A549 (cell line): ENCODE data around the gene AP2A2. TPM values are rescaled to one million over a fixed set of nuclear protein-coding genes. Genes with fewer than 3 reads are reported as not detected.

Experiments used
- ATAC-seq, 2 experiments: fragments of 200-7000 bp in 1 of 2; fragments of >200 bp in 1 of 2; cut with Nextera tagmentation in 1 of 2; cut with Tn5 transposase in 1 of 2; 3 replicates each; pipeline versions ENCODE4 v1.8.0 to v1.9.1; 2018 to 2020; ENCODE audit warnings: mild to moderate bottlenecking in 1 of 2, moderate library complexity in 1 of 2
- CTCF ChIA-PET: fragments of 300-600 bp; sonication (Branson Sonifier 250); formaldehyde crosslinking; extraction: SDS; loops from one replicate; lab custom pipeline; 2021; ENCODE audit warnings: antibody characterized with exemption, inconsistent platforms; lab: Yijun Ruan, JAX
- POLR2A ChIA-PET: fragments of 350-600 bp; formaldehyde crosslinking; extraction: SDS; loops from one replicate; lab custom pipeline; 2021; ENCODE audit warnings: antibody characterized with exemption, inconsistent platforms; lab: Yijun Ruan, JAX
- DNase-seq, 2 experiments: peaks; one replicate each; pipeline versions ENCODE4 v3.0.0 to v3.0.0-alpha.2; 2011 to 2016; ENCODE audit warnings: low read depth in 1 of 2, low spot score in 1 of 2
- FAIRE-seq: peaks from 2 replicates; lab custom pipeline; 2011; peaks lifted over from hg19 to GRCh38; lab: Jason Lieb, UNC
- H3K27ac ChIP-seq, 2 experiments: fragments of >200 bp; sonication (Bioruptor Twin); formaldehyde crosslinking; 3 replicates each; pipeline ENCODE4 v1.5.1; 2016 to 2017
- H3K4me1 ChIP-seq: fragments of >200 bp; sonication (Bioruptor Twin); formaldehyde crosslinking; 3 replicates; pipeline ENCODE4 v1.6.1; 2016
- H3K4me2 ChIP-seq: fragments of >200 bp; sonication (Bioruptor Twin); formaldehyde crosslinking; 3 replicates; pipeline ENCODE4 v1.6.1; 2016
- H3K4me3 ChIP-seq: fragments of >200 bp; sonication (Bioruptor Twin); formaldehyde crosslinking; 3 replicates; pipeline ENCODE4 v1.5.1; 2016
- H3K9me3 ChIP-seq: fragments of >200 bp; sonication (Bioruptor Twin); formaldehyde crosslinking; 3 replicates; pipeline ENCODE4 v1.6.1; 2016
- BCL3 ChIP-seq: fragments of >200 bp; sonication (Bioruptor Twin); formaldehyde crosslinking; IDR thresholded peaks from 3 replicates; pipeline ENCODE4 v1.6.1; 2016
- CBX2 ChIP-seq: fragments of 200-600 bp; sonication (generic); IDR thresholded peaks from 2 replicates; pipeline ENCODE4 v1.6.1; 2016; ENCODE audit warnings: low read depth, mild to moderate bottlenecking, borderline replicate concordance
- CBX8 ChIP-seq: fragments of 200-600 bp; sonication (generic); IDR thresholded peaks from 2 replicates; pipeline ENCODE4 v1.6.1; 2016
- CHD2 ChIP-seq: fragments of 150-350 bp; IDR thresholded peaks from 2 replicates; pipeline ENCODE4 v1.6.1; 2014; ENCODE audit warnings: low read length; ENCODE audit not compliant: partially characterized antibody
- FOSB ChIP-seq: fragments of 250-450 bp; sonication (Bioruptor Pico); IDR thresholded peaks from 2 replicates; pipeline ENCODE4 v1.5.0; 2020; ENCODE audit warnings: mild to moderate bottlenecking, moderate library complexity
- HDAC2 ChIP-seq: fragments of 200-600 bp; sonication (generic); IDR thresholded peaks from 2 replicates; pipeline ENCODE4 v1.6.1; 2016
- HOXB5 ChIP-seq: fragments of 250-450 bp; sonication (Bioruptor Pico); IDR thresholded peaks from 2 replicates; pipeline ENCODE4 v1.5.0; 2020; ENCODE audit warnings: mild to moderate bottlenecking, moderate library complexity
- JUN ChIP-seq, 2 experiments: fragments of >200 bp; sonication (Bioruptor Twin); formaldehyde crosslinking; IDR thresholded peaks; 2 replicates in 1 of 2; 3 replicates in 1 of 2; pipeline ENCODE4 v1.6.1; 2016 to 2017
- JUNB ChIP-seq: fragments of >200 bp; sonication (Bioruptor Twin); formaldehyde crosslinking; IDR thresholded peaks from 2 replicates; pipeline ENCODE4 v1.6.1; 2016
- KDM1A ChIP-seq: fragments of 200-600 bp; sonication (generic); IDR thresholded peaks from 2 replicates; pipeline ENCODE4 v1.6.1; 2016; ENCODE audit warnings: low read depth, mild to moderate bottlenecking
- MAZ ChIP-seq: fragments of 150-350 bp; IDR thresholded peaks from 2 replicates; pipeline ENCODE4 v1.6.1; 2014; ENCODE audit warnings: antibody characterized with exemption, low read depth, low read length, borderline replicate concordance
- MYC ChIP-seq: IDR thresholded peaks from 2 replicates; pipeline ENCODE4 v1.6.1; 2012; ENCODE audit warnings: mild to moderate bottlenecking, inconsistent platforms, low read length, improper control_type of control experiment, borderline replicate concordance
- NR3C1 ChIP-seq: fragments of >200 bp; sonication (Bioruptor Twin); formaldehyde crosslinking; IDR thresholded peaks from 3 replicates; pipeline ENCODE4 v1.6.1; 2017
- POLR2A ChIP-seq: IDR thresholded peaks from 2 replicates; pipeline ENCODE4 v1.6.1; 2012; ENCODE audit warnings: mild to moderate bottlenecking, low read length
- RARB ChIP-seq: fragments of 250-450 bp; sonication (Bioruptor Pico); IDR thresholded peaks from 2 replicates; pipeline ENCODE4 v1.8.0; 2021; ENCODE audit warnings: mild to moderate bottlenecking, moderate library complexity
- RCOR1 ChIP-seq: fragments of 150-350 bp; IDR thresholded peaks from 2 replicates; pipeline ENCODE4 v1.6.1; 2014; ENCODE audit warnings: antibody characterized with exemption, low read length, low read depth
- SREBF2 ChIP-seq: fragments of 450-650 bp; IDR thresholded peaks from 2 replicates; pipeline ENCODE4 v1.6.1; 2014; ENCODE audit warnings: mild to moderate bottlenecking, moderate library complexity
- TFCP2L1 ChIP-seq: fragments of 250-450 bp; sonication (Bioruptor Pico); IDR thresholded peaks from 2 replicates; pipeline ENCODE4 v1.5.0; 2021; ENCODE audit warnings: mild to moderate bottlenecking
- TP53 ChIP-seq: fragments of 250-450 bp; sonication (Bioruptor Pico); IDR thresholded peaks from 2 replicates; pipeline ENCODE4 v1.5.0; 2021; ENCODE audit warnings: mild to moderate bottlenecking, moderate library complexity
- ZFP36 ChIP-seq: fragments of 450-650 bp; IDR thresholded peaks from 2 replicates; pipeline ENCODE4 v1.6.1; 2014; ENCODE audit warnings: borderline replicate concordance; ENCODE audit not compliant: partially characterized antibody
- WGBS: methylation state at CpG from one replicate; pipeline ENCODE4 v1.1.6; 2017; ENCODE audit errors: missing lambda C conversion rate; 5-methylcytosine and 5-hydroxymethylcytosine counted together
- polyA plus RNA-seq, 4 experiments: library from polyadenylated mRNA; depleted of rRNA in 3 of 4; stranded (reverse); fragments of >200 nt; fragmentation: RNase III in 1 of 4; extraction: RNeasy Plus Mini Kit Qiagen cat#74134 plus additional on column Dnase treatment in 1 of 4; gene quantifications; 2 replicates in 3 of 4; 3 replicates in 1 of 4; pipeline ENCODE4 v1.2.3, GENCODE V29; 2011 to 2017
- TF ChIP-seq, protein P1 (sequence below): IDR thresholded peaks from 2 replicates; pipeline ENCODE4 v1.6.1; 2012
- TF ChIP-seq, protein P2 (sequence below): fragments of >200 bp; sonication (Bioruptor Twin); formaldehyde crosslinking; IDR thresholded peaks from 2 replicates; pipeline ENCODE4 v1.6.1; 2016

Gene AP2A2
- polyA plus RNA-seq, 2 of the 4 experiments (the other 2 are of a cell fraction) = 39.4 to 60.4 TPM

- TF ChIP-seq CHD2 (no peak), CBX2 (no peak), BCL3 (no peak)
These were observed 13.8 kb upstream of the AP2A2 start (continued) for GRCh38 chr11:911890-912219.

DNA sequence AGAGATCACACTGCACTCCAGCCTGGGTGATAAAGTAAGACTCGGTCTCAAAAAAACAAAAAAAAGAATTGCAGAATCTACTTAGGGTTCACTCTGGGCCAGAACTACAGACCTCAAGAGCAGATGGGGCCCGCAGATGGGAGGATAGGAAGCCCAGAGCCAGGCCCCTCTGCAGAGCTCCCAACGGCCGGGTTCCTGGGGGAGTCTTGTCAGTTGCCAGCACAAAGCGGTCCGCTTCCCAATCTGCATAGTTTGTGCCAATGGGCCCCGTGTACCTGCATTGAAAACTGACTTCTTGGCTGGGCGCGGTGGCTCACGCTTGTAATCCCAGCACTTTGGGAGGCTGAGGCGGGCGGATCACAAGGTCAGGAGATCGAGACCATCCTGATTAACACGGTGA is 13.4 kb upstream of the AP2A2 start:
- Histone ChIP-seq H3K27ac (no peak overlapping the region), H3K9me3 (no peaks in the 10 kb centered on the region), H3K4me2 (no peak overlapping the region), H3K4me3 (no peak overlapping the region), H3K4me1 (peaks cover 14% of the 10 kb centered on the region)
- no peak for ATAC-seq
- ChIA-PET CTCF (interaction anchor here (0.8 to 3.1 kb wide), 5 partner anchors 12 to 139 kb away, joined by 3 to 26 read pairs (median 6); partner anchors contain the start of gene AP2A2), POLR2A (interaction anchor here (1.0 kb wide), 1 partner anchor 9 kb away, joined by 4 read pairs; no protein-coding TSS in a partner anchor)
- FAIRE-seq = no peak
- TF ChIP-seq RARB (CRISPR knock-in tag) = no peak
- TF ChIP-seq ZFP36 = no peak
- no peak for TF ChIP-seq FOSB (CRISPR knock-in tag)
- no peak for TF ChIP-seq HDAC2
- TF ChIP-seq JUN (IDR thresholded peaks at IDR 0.05) = no peak
- TF ChIP-seq CBX8 = no peak
- TF ChIP-seq JUNB = no peak
- TF ChIP-seq POLR2A = no peak
- no peak for TF ChIP-seq TP53
- TF ChIP-seq, protein P1, sequence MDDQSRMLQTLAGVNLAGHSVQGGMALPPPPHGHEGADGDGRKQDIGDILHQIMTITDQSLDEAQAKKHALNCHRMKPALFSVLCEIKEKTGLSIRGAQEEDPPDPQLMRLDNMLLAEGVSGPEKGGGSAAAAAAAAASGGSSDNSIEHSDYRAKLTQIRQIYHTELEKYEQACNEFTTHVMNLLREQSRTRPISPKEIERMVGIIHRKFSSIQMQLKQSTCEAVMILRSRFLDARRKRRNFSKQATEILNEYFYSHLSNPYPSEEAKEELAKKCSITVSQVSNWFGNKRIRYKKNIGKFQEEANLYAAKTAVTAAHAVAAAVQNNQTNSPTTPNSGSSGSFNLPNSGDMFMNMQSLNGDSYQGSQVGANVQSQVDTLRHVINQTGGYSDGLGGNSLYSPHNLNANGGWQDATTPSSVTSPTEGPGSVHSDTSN = no peak
- TF ChIP-seq NR3C1 = no peak
- TF ChIP-seq CHD2 = no peak
- no peak for TF ChIP-seq MYC
- no peak for TF ChIP-seq HOXB5 (CRISPR knock-in tag)
- WGBS = 95% methylated on average over 13 of the region's 14 CpGs
- DNase-seq = no peak

DNA sequence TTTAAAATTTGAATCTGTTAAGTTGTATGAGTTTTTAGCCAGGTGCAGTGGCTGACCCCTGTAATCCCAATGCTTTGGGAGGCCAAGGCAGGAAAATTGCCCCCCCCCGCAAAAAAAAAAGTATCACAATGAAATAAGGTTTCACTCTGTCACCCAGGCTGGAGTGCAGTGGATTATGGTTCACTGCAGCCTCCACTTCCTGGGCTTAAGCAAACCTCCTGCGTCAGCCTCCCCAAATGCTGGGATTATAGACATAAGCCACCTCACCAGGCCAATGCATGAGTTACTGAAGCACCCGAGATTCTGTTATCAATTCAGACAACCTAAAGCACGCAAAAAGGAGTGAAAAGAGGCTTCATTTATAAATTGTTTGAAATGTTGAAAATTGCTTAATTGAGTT is 12.6 kb upstream of the AP2A2 start:
- H3K4me1 ChIP-seq = peaks cover 14% of the 10 kb centered on the region
- FAIRE-seq (no peak), DNase-seq (no peak)
- no peak overlapping the region for H3K27ac ChIP-seq
- H3K4me3 ChIP-seq = no peak overlapping the region
- no peaks in the 10 kb centered on the region for H3K9me3 ChIP-seq
- H3K4me2 ChIP-seq = no peak overlapping the region
- TF ChIP-seq, protein P2, sequence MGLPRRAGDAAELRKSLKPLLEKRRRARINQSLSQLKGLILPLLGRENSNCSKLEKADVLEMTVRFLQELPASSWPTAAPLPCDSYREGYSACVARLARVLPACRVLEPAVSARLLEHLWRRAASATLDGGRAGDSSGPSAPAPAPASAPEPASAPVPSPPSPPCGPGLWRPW = no peak
- TF ChIP-seq TFCP2L1 = no peak
- TF ChIP-seq MAZ = no peak
- no peak for TF ChIP-seq KDM1A
- TF ChIP-seq SREBF2 = no peak
- no peak for TF ChIP-seq RCOR1
- no peak for TF ChIP-seq POLR2A
- TF ChIP-seq BCL3 = no peak
- TF ChIP-seq, all 56 proteins: peak for 0
- ChIA-PET CTCF (interaction anchor here (1.1 to 1.7 kb wide), 2 partner anchors 39 to 138 kb away, joined by 3 to 6 read pairs; no protein-coding TSS in a partner anchor), POLR2A (no interaction called here)
- 83% methylated on average over 4 of the region's 4 CpGs for WGBS
- ATAC-seq = no peak
